ENCODE data around the gene AAGAB.

AAGAB gene

DNA sequence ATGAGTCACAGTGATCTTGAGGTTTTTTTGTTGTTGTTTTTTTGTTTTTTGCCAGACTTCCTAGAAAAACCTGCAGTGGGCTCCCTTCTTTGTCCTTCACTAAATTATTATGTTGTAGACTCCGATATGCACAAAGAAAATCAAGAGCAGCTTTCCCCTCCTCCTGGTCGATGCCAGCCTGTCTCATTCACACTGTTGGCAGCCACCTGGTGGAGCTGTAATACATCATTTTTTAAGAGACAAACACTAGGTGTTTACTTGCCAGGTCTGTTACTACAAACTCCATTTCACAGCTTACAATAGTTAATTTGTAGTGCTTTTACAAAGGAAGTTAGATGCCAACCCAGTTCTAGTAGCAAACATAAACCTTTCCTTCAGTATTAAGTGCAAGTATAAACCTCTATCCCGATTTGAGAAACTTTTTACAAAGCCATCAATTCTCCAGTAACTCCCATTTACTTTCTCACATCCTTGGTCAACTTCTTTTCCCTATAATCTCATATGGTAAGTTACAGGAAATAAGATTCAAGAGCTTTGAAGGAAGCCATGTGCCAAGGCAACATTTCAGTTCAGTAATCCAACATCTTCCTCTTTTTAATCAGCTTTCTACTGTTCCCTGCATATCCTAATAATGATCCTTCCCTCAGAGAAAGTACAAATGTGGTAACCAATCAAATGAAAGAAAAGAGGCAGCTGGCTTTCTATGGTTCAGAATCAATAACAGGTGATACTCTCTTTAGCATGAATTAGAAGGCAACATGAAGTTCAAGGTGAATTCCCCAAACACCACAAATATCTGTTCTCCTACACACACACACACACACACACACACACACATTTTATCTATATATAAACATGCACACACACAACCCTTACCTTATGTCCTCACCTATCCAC is 14.0 kb downstream of the AAGAB start:
- Histone ChIP-seq H3K9me3 (no peaks in the 10 kb centered on the region), H3K4me3 (ENCODE audit: low read depth in 1 of 2, low read length in 1 of 2) (no peak overlapping the region), H3K36me3 (peaks cover 3% of the 10 kb centered on the region), H3K27me3 (no peaks in the 10 kb centered on the region), H3K27ac (no peak overlapping the region), H3K4me1 (ENCODE audit: control insufficient read depth in 1 of 2, insufficient read depth in 1 of 2, low read depth in 1 of 2, low read length in 1 of 2) (peaks cover 12 to 19% of the 10 kb centered on the region in 2 experiments)
- TF ChIP-seq, protein P1, sequence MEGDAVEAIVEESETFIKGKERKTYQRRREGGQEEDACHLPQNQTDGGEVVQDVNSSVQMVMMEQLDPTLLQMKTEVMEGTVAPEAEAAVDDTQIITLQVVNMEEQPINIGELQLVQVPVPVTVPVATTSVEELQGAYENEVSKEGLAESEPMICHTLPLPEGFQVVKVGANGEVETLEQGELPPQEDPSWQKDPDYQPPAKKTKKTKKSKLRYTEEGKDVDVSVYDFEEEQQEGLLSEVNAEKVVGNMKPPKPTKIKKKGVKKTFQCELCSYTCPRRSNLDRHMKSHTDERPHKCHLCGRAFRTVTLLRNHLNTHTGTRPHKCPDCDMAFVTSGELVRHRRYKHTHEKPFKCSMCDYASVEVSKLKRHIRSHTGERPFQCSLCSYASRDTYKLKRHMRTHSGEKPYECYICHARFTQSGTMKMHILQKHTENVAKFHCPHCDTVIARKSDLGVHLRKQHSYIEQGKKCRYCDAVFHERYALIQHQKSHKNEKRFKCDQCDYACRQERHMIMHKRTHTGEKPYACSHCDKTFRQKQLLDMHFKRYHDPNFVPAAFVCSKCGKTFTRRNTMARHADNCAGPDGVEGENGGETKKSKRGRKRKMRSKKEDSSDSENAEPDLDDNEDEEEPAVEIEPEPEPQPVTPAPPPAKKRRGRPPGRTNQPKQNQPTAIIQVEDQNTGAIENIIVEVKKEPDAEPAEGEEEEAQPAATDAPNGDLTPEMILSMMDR (IDR thresholded peaks at IDR 0.05): no peak

DNA sequence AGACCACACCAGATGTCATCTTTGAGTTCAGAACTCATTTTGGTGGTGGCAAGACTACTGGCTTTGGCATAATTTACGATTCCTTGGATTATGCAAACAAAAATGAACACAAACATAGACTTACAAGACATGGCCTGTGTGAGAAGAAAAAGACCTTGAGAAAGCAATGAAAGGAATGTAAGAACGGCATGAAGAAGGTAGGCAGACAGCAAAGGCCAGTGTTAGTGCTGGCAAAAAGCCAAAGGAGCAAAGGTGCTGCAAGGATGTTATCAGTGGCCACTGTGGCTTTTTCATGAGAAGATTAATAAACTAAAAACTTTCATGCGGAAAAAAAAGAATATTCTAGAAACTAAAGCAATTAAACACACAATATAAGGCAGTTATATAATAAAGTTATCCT is 21.9 kb downstream of the AAGAB start:
- Histone ChIP-seq H3K27ac (no peak overlapping the region), H3K27me3 (no peaks in the 10 kb centered on the region), H3K9me3 (no peaks in the 10 kb centered on the region), H3K36me3 (peaks cover 58% of the 10 kb centered on the region), H3K4me3 (ENCODE audit: low read depth in 1 of 2, low read length in 1 of 2) (no peak overlapping the region), H3K4me1 (ENCODE audit: control insufficient read depth in 1 of 2, insufficient read depth in 1 of 2, low read depth in 1 of 2, low read length in 1 of 2) (no peaks in the 10 kb centered on the region)
- TF ChIP-seq, protein P1 (IDR thresholded peaks at IDR 0.05): no peak

DNA sequence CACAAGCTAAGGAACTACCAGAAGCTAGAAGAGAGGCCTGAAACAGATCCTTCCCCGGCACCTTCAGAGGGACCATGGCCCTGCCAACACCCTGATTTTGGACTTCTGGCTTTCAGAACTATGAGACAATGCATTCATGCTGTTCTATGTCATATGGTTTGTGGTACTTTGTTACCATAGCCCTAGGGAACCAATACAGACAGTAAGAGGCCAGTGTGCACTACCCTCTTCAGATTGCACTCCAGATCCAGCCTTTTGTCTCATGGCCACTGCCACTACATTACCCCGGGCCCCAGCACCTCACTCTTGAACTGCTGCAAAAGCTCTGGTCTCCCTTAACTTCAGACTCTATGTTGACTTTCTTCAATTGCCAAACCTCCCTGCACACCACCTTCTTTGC is 24.0 kb downstream of the AAGAB start:
- Histone ChIP-seq H3K9me3 (no peaks in the 10 kb centered on the region), H3K4me3 (ENCODE audit: low read depth in 1 of 2, low read length in 1 of 2) (no peak overlapping the region), H3K36me3 (peaks cover 56% of the 10 kb centered on the region), H3K27ac (no peak overlapping the region), H3K27me3 (no peaks in the 10 kb centered on the region), H3K4me1 (ENCODE audit: control insufficient read depth in 1 of 2, insufficient read depth in 1 of 2, low read depth in 1 of 2, low read length in 1 of 2) (no peaks in the 10 kb centered on the region)
- TF ChIP-seq, protein P1 (IDR thresholded peaks at IDR 0.05): no peak

DNA sequence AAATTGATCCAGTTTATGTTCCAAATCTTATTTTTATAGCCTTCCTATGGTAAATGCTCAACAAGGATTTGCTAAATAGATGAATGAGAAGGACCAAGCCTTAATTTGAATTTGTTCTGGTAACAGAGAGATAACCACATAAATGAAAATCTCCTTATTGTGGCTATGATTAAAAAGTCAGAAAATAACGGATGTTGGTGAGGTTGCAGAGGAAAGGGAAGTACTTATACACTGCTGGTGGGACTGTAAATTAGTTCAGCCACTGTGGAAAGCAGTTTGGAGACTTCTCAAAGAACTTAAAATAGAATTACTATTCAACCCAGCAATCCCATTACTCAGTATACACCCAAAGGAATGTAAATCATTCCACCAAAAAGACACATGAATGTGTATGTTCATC is 26.2 kb downstream of the AAGAB start:
- peaks cover 41% of the 10 kb centered on the region for H3K36me3 ChIP-seq

DNA sequence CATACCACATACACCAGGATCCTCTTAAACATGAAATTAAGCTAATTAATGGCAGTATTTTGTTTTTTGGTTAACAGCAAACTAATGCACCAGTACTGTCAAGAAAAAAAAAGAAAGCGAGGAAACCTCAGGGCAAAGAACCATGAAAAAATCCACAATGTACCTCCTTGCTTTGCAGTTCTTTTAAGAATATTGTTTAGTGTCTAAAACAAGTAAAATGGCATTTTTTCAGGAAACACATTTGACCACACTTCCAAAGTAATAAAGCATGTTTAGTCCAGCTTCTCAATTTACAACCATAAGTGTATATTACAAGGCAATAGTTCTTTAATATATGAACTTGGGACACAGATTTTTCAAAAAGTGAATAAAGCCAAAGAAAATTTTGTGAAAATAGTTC is 26.6 kb downstream of the AAGAB start:
- no peak overlapping the region for H3K27ac ChIP-seq
- no peaks in the 10 kb centered on the region for H3K27me3 ChIP-seq
- TF ChIP-seq, protein P1 (IDR thresholded peaks at IDR 0.05): no peak
- H3K36me3 ChIP-seq: peaks cover 36% of the 10 kb centered on the region
- H3K4me1 ChIP-seq (ENCODE audit: control insufficient read depth in 1 of 2, insufficient read depth in 1 of 2, low read depth in 1 of 2, low read length in 1 of 2): no peaks in the 10 kb centered on the region
- H3K9me3 ChIP-seq: no peaks in the 10 kb centered on the region
- no peak overlapping the region for H3K4me3 ChIP-seq (ENCODE audit: low read depth in 1 of 2, low read length in 1 of 2)

More for the DNA sequence above, 26.2 kb downstream of the AAGAB start:
- no peaks in the 10 kb centered on the region for H3K4me1 ChIP-seq (ENCODE audit: control insufficient read depth in 1 of 2, insufficient read depth in 1 of 2, low read depth in 1 of 2, low read length in 1 of 2)
- no peaks in the 10 kb centered on the region for H3K9me3 ChIP-seq
- H3K4me3 ChIP-seq (ENCODE audit: low read depth in 1 of 2, low read length in 1 of 2): no peak overlapping the region
- TF ChIP-seq, protein P1 (IDR thresholded peaks at IDR 0.05): no peak
- no peak overlapping the region for H3K27ac ChIP-seq
- H3K27me3 ChIP-seq: no peaks in the 10 kb centered on the region
